GM18909 (cell line): Measurements from ENCODE around the gene MCRIP2.

Experiments used
- ATAC-seq: cut with Tn5 transposase; IDR thresholded peaks from one replicate; pipeline ENCODE4 v1.9.1; 2021; ENCODE audit warnings: mild to moderate bottlenecking; ENCODE audit not compliant: unreplicated experiment, poor library complexity

MCRIP2 gene

DNA sequence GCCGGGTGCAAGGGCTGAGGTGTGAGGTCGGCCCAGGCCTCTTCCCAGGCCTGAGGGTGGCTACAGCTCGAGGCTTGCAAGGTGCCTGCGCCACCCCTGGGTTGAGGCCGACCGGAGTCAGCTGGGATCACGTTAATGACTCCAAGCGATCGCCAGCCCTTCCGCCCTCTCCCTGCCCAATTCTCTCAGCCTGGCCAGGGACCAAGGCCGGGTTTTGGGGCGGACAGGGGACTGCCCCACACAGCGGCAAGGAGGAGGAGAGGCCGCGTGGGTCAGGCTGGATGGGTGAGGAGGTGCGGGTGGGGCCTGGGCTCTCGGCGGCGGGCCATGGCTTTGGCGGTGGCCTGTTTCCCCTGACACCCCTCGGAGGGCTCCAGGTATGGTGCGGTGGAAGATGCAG lies 51.7 kb downstream of the MCRIP2 start:
- ATAC-seq = no peak

DNA sequence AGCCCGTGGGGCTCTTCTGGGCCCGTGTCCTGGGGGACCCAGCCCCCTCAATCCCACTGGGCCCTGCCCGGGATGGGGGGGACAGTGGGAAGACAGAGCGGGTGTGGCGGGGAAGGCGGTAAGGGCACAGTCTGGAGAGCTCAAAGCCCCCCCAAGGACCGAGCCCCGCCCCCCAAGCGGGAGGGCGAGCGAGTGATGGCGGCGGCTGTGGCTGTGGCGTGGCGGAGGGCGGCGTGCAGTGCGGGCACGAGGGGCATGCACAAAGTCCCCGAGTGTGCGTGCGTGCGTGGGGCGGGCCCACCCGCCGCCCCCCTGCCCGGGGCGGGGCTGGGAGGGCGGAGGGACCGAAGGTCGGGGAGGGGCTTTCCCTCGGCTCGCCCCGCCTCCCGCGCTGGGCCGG lies 52.1 kb downstream of the MCRIP2 start:
- no peak for ATAC-seq

DNA sequence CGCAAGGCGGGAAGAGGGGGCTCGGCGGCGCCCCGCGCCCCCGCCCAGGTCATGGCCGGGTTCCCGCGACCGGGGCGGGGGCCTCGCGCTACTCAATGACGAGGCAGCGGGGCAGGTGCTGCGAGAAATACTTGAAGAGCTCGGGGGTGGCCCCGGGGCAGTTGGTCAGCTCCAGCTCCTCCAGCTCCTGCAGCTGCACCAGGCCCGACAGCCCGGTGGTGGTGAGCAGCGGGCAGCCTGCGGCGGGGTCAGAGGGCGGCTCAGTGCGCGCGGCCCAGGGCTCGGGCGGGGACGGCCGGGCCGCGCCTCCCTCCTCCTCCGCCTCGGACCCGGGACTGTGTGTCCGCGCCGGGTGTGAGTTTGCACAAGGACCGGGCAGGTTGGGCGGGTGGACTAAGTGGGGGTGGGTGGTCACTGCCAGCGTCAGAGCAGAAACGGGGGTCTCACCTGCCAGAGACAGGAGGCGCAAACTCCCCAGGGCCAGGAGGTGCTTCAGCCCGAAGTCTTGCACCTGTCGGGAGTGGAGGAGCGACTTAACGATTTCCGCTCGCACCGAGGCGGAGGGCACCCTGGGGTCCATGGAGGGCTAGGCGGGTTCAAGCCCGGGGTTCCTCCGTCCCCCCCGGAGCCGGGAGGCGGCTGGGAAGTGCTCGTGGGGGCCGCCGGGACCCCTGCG lies 52.7 kb downstream of the MCRIP2 start:
- ATAC-seq = no peak

DNA sequence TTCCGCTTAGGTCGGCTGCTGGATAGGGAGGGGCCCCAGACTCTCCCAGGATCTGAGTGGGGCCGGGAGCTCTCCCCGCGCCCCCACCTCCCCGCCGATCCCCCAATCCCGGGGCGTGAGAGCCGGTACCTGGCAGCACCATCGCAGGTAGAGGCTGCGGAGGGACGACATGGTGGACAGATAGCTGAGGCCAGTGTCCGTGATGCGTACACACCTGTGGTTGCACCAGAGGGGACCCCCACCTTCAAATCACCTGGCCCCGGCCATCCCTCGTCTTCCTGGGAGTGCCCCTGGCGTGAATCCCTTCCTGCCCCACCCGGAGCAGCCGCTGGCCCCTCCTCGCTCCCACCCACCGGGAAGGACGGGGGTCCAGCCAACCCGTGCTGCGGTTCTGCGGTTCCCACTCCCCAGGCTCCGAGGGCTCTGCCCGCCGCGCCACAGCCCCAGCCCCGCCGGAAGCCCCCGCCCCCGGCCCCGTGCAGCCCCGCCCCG lies 53.3 kb downstream of the MCRIP2 start:
- ATAC-seq = no peak

DNA sequence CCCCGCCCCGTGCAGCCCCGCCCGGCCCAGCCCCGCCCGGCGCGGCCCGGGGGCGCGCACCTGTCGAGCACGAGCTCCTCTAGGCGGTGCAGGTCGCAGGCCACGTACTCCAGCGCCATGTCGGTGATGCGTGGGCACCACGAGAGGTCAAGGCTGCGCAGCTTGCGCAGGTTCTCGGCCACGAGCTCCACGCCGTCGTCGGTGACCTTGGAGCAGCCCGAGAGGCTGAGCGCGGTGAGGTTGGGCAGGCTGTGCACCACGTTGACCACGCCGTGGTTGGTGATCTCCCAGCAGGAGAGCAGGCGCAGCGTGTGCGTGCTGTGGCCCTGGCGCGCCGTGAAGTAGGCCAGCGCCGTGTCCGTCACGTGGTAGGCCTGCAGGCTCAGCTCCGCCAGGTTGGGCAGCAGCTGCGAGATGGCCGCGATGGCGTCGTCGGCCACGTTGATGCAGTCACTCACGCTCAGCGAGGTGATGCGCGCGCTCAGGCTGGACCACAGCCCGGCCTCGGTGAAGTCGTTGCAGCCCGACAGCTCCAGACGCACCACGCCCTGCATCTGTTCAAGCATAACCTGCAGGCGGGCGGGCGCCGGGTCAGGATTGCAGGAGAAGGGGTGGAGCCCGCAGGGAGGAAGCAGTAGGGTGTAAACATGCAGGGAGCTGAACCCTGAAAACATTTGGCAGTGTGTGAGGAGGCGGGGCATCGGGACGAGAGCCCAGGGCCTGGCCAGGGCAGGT lies 53.9 kb downstream of the MCRIP2 start:
- ATAC-seq = no peak
